ENCODE measurements around the gene MAP2K2.

MAP2K2 gene

GRCh38 chr19:4097501-4097900 is 26.4 kb downstream of the MAP2K2 start:
- DNase-seq: no peak

GRCh38 chr19:4096049-4096892 is 27.7 kb downstream of the MAP2K2 start:
- no peak for DNase-seq

GRCh38 chr19:4095488-4095844 is 28.5 kb downstream of the MAP2K2 start:
- no peak for DNase-seq

- no peak for DNase-seq
Measured at GRCh38 chr19:4094761-4095487, 29.0 kb downstream of the MAP2K2 start.

- DNase-seq: no peak
Measured at GRCh38 chr19:4094291-4094690, 29.6 kb downstream of the MAP2K2 start.

GRCh38 chr19:4093643-4094175 is 30.2 kb downstream of the MAP2K2 start:
- no peak for DNase-seq

GRCh38 chr19:4090356-4091220 is 33.3 kb downstream of the MAP2K2 start:
- no peak for DNase-seq

- DNase-seq: no peak
Measured at GRCh38 chr19:4089946-4090345, 34.0 kb downstream of the MAP2K2 start.

- peak; percentile 43 for DNase-seq
Measured at GRCh38 chr19:4089400-4089908, 34.5 kb downstream of the MAP2K2 start.

- DNase-seq: peak; percentile 78
Measured at GRCh38 chr19:4088975-4089374, 34.9 kb downstream of the MAP2K2 start.

GRCh38 chr19:4087787-4088679 is 35.9 kb downstream of the MAP2K2 start:
- DNase-seq: no peak

GRCh38 chr19:4086411-4086867 is 37.5 kb downstream of the MAP2K2 start:
- no peak for DNase-seq

- DNase-seq: no peak
Measured at GRCh38 chr19:4084547-4084877, 39.4 kb downstream of the MAP2K2 start.

GRCh38 chr19:4083677-4084546 is 40.0 kb downstream of the MAP2K2 start:
- peak; percentile 39 for DNase-seq

GRCh38 chr19:4082172-4082571 is 41.8 kb downstream of the MAP2K2 start:
- no peak for DNase-seq

GRCh38 chr19:4081441-4082129 is 42.3 kb downstream of the MAP2K2 start:
- DNase-seq: no peak

- DNase-seq: no peak
Measured at GRCh38 chr19:4080473-4080872, 43.4 kb downstream of the MAP2K2 start.

GRCh38 chr19:4077800-4078684 is 45.9 kb downstream of the MAP2K2 start:
- DNase-seq: no peak

- DNase-seq: no peak
Measured at GRCh38 chr19:4077007-4077374, 46.9 kb downstream of the MAP2K2 start.

All from CD4-positive, alpha-beta T cell treated with Interleukin-4 for 4 hours (primary cell).